ENCODE measurements around the gene ACTR2.
A peak's percentile ranks its signal among the peaks of the same experiment; 100 is the strongest.

Gene ACTR2

GRCh38 chr2:65298089-65298488 is 70.5 kb downstream of the ACTR2 start:
- Histone ChIP-seq H3F3A (ENCODE audit: insufficient read depth) (peaks cover 44% of the 10 kb centered on the region), H2AFZ (ENCODE audit: low read depth, low read length, severe bottlenecking) (no peak overlapping the region), H3K27me3 (ENCODE audit: low read length) (no peaks in the 10 kb centered on the region), H3K79me2 (ENCODE audit: insufficient read depth, low read length) (no peaks in the 10 kb centered on the region), H3K36me3 (ENCODE audit: low read length) (no peaks in the 10 kb centered on the region), H3K4me3 (ENCODE audit: insufficient read depth, low read length, poor library complexity, severe bottlenecking) (no peak overlapping the region), H3K9ac (ENCODE audit: low read length) (no peak overlapping the region), H3K9me3 (ENCODE audit: insufficient read depth, low read length) (no peaks in the 10 kb centered on the region), H3K4me2 (ENCODE audit: low read depth, low read length, poor library complexity, severe bottlenecking) (no peak overlapping the region), H3K9me2 (replicated peaks; ENCODE audit: insufficient read depth, low read length) (no peaks in the 10 kb centered on the region), H4K20me1 (ENCODE audit: low read depth, low read length) (no peaks in the 10 kb centered on the region), H3K27ac (ENCODE audit: low read depth, low read length) (no peak overlapping the region)
- TF ChIP-seq, protein P1, sequence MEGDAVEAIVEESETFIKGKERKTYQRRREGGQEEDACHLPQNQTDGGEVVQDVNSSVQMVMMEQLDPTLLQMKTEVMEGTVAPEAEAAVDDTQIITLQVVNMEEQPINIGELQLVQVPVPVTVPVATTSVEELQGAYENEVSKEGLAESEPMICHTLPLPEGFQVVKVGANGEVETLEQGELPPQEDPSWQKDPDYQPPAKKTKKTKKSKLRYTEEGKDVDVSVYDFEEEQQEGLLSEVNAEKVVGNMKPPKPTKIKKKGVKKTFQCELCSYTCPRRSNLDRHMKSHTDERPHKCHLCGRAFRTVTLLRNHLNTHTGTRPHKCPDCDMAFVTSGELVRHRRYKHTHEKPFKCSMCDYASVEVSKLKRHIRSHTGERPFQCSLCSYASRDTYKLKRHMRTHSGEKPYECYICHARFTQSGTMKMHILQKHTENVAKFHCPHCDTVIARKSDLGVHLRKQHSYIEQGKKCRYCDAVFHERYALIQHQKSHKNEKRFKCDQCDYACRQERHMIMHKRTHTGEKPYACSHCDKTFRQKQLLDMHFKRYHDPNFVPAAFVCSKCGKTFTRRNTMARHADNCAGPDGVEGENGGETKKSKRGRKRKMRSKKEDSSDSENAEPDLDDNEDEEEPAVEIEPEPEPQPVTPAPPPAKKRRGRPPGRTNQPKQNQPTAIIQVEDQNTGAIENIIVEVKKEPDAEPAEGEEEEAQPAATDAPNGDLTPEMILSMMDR (IDR thresholded peaks at IDR 0.05; ENCODE audit: insufficient read depth, low read length, poor library complexity, severe bottlenecking): no peak
- no peak for TF ChIP-seq EZH2phosphoT487 (conservative IDR thresholded peaks at IDR 0.05; ENCODE audit: low read length)

DNA sequence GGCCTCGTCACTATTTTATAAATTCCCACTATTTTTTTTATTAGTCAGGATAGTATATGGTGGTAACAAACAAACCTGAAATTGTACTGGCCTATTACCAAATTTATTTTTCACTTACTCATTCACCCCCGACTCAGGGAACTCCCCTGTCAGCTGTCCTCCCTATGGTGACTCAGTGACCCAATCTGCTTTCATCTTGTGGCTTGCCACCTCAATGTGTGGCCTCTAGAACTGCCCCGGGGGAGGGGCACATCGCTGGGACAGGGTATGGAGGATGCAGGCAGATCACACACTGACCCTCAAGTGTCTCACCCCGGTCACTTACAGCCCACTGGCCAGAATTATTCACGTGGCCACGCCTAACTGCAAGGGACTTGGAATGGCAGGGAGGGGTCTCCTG is 71.6 kb downstream of the ACTR2 start:
- no peak overlapping the region for H3K9ac ChIP-seq (ENCODE audit: low read length)
- no peaks in the 10 kb centered on the region for H3K36me3 ChIP-seq (ENCODE audit: low read length)
- H3K27me3 ChIP-seq (ENCODE audit: low read length): no peaks in the 10 kb centered on the region
- H3K9me3 ChIP-seq (ENCODE audit: insufficient read depth, low read length): no peaks in the 10 kb centered on the region
- H3K4me2 ChIP-seq (ENCODE audit: low read depth, low read length, poor library complexity, severe bottlenecking): no peak overlapping the region
- no peak overlapping the region for H3K4me3 ChIP-seq (ENCODE audit: insufficient read depth, low read length, poor library complexity, severe bottlenecking)
- TF ChIP-seq, protein P1 (IDR thresholded peaks at IDR 0.05; ENCODE audit: insufficient read depth, low read length, poor library complexity, severe bottlenecking): no peak
- no peak for TF ChIP-seq EZH2phosphoT487 (conservative IDR thresholded peaks at IDR 0.05; ENCODE audit: low read length)
- no peaks in the 10 kb centered on the region for H3K9me2 ChIP-seq (replicated peaks; ENCODE audit: insufficient read depth, low read length)
- H3F3A ChIP-seq (ENCODE audit: insufficient read depth): peaks cover 45% of the 10 kb centered on the region
- no peak overlapping the region for H2AFZ ChIP-seq (ENCODE audit: low read depth, low read length, severe bottlenecking)
- no peaks in the 10 kb centered on the region for H4K20me1 ChIP-seq (ENCODE audit: low read depth, low read length)
- H3K27ac ChIP-seq (ENCODE audit: low read depth, low read length): no peak overlapping the region
- H3K79me2 ChIP-seq (ENCODE audit: insufficient read depth, low read length): no peaks in the 10 kb centered on the region

- H3K4me3 ChIP-seq (ENCODE audit: insufficient read depth, low read length, poor library complexity, severe bottlenecking): peak overlapping the region; percentile 3
- H3K9me2 ChIP-seq (replicated peaks; ENCODE audit: insufficient read depth, low read length): no peaks in the 10 kb centered on the region
- peak overlapping the region; percentile 98 for H3K27ac ChIP-seq (ENCODE audit: low read depth, low read length)
- no peaks in the 10 kb centered on the region for H3K9me3 ChIP-seq (ENCODE audit: insufficient read depth, low read length)
- no peaks in the 10 kb centered on the region for H3K27me3 ChIP-seq (ENCODE audit: low read length)
- peaks cover 48% of the 10 kb centered on the region for H3F3A ChIP-seq (ENCODE audit: insufficient read depth)
- peak overlapping the region; percentile 55 for H3K9ac ChIP-seq (ENCODE audit: low read length)
- no peaks in the 10 kb centered on the region for H4K20me1 ChIP-seq (ENCODE audit: low read depth, low read length)
- H3K36me3 ChIP-seq (ENCODE audit: low read length): no peaks in the 10 kb centered on the region
- peak overlapping the region; percentile 85 for H3K4me2 ChIP-seq (ENCODE audit: low read depth, low read length, poor library complexity, severe bottlenecking)
- no peaks in the 10 kb centered on the region for H3K79me2 ChIP-seq (ENCODE audit: insufficient read depth, low read length)
- TF ChIP-seq EZH2phosphoT487 (conservative IDR thresholded peaks at IDR 0.05; ENCODE audit: low read length): no peak
- TF ChIP-seq, protein P1 (IDR thresholded peaks at IDR 0.05; ENCODE audit: insufficient read depth, low read length, poor library complexity, severe bottlenecking): no peak
- H2AFZ ChIP-seq (ENCODE audit: low read depth, low read length, severe bottlenecking): no peak overlapping the region
These were observed 72.6 kb downstream of the ACTR2 start for GRCh38 chr2:65300134-65300760.

Data from SU-DHL-6 (cell line).